Transverse colon (tissue), 4 donors: Measurements from ENCODE around the gene CLIC5. TPM values are rescaled to one million over a fixed set of nuclear protein-coding genes. Genes with fewer than 3 reads are reported as not detected.
A peak's percentile ranks its signal among the peaks of the same experiment; 100 is the strongest.

Source experiments
- DNase-seq: peaks from one replicate; pipeline ENCODE4 v3.0.0-alpha.2; 2019
- H3K27ac ChIP-seq, 4 donors: fragments of 200-600 bp; sonication (generic); 2 replicates each; pipeline ENCODE4 v1.5.1; 2016 to 2018; ENCODE audit warnings: inconsistent platforms in 4 of 4
- H3K27me3 ChIP-seq: fragments of 200-600 bp; sonication (generic); 2 replicates; pipeline ENCODE4 v1.5.1; 2017; ENCODE audit warnings: inconsistent platforms
- H3K36me3 ChIP-seq, 4 donors: fragments of 200-600 bp; sonication (generic); 2 replicates each; pipeline ENCODE4 v1.5.1; 2017 to 2019; ENCODE audit warnings: inconsistent platforms in 4 of 4
- H3K4me1 ChIP-seq, 4 donors: fragments of 200-600 bp; sonication (generic); 2 replicates each; pipeline ENCODE4 v1.5.1; 2017 to 2020; ENCODE audit warnings: inconsistent platforms in 4 of 4
- H3K4me3 ChIP-seq, 4 donors: fragments of 200-600 bp; sonication (generic); 1 replicate in 1 of 4; 2 replicates in 3 of 4; pipeline versions ENCODE4 v1.5.1 to v1.6.1; 2017 to 2019; ENCODE audit warnings: inconsistent platforms in 4 of 4
- H3K9me3 ChIP-seq, 2 donors: fragments of 200-600 bp; sonication (generic); 2 replicates each; pipeline ENCODE4 v1.5.1; 2017 to 2019; ENCODE audit warnings: inconsistent platforms in 2 of 2
- CTCF ChIP-seq, 5 experiments: fragments of 200-600 bp in 3 of 5; fragments of 450-650 bp in 2 of 5; sonication (generic) in 3 of 5; IDR thresholded peaks; 1 replicate in 2 of 5; 2 replicates in 3 of 5; pipeline ENCODE4 v1.5.1; 2016 to 2017; ENCODE audit warnings: antibody characterized with exemption in 5 of 5, inconsistent platforms in 3 of 5, mild to moderate bottlenecking in 2 of 5, moderate library complexity in 1 of 5
- EP300 ChIP-seq: sonication (generic); formaldehyde crosslinking; IDR thresholded peaks from one replicate; pipeline ENCODE4 v1.6.1; 2017; ENCODE audit warnings: antibody characterized with exemption, low read depth
- POLR2A ChIP-seq: fragments of 450-650 bp; IDR thresholded peaks from one replicate; pipeline ENCODE4 v1.6.1; 2016; ENCODE audit warnings: antibody characterized with exemption, mild to moderate bottlenecking, moderate library complexity
- POLR2AphosphoS5 ChIP-seq, 3 donors: sonication (generic); formaldehyde crosslinking; IDR thresholded peaks; one replicate each; pipeline ENCODE4 v1.6.1; 2016; ENCODE audit warnings: antibody characterized with exemption in 3 of 3
- WGBS, 2 donors: methylation state at CpG; one replicate each; pipeline ENCODE4 v1.1.5; 2018; ENCODE audit warnings: low coverage in 1 of 2; 5-methylcytosine and 5-hydroxymethylcytosine counted together
- in situ Hi-C, 4 donors: fragments of 200-750 bp; cut with MboI; loops; one replicate each; pipeline versions ENCODE4 v1.15.0 to v1.15.1; 2017; ENCODE audit warnings: low sequenced_read_pairs in 3 of 4, low pct_ligation_motif_present in 1 of 4, low pct_unique_long_range_greater_than_20kb in 1 of 4
- intact Hi-C: fragments of 100-400 bp; cut with DNase I; formaldehyde crosslinking; loops from one replicate; pipeline ENCODE4 v1.15.1; 2023; ENCODE audit warnings: low total_unique reads
- total RNA-seq, 4 donors: library from RNA; depleted of rRNA; stranded (reverse); fragments of >200 nt; gene quantifications; one replicate each; pipeline ENCODE4 v1.1.0, GENCODE V29; 2016

The CLIC5 gene
- total RNA-seq, 4 donors from 2014 or later, result 5.0 to 222 (median 149) TPM

GRCh38 chr6:45967363-45967762 is 48.3 kb downstream of the CLIC5 start:
- Histone ChIP-seq H3K27me3 (no peaks in the 10 kb centered on the region), H3K36me3 (no peaks in the 10 kb centered on the region), H3K9me3 (peaks cover 0 to 4% of the 10 kb centered on the region in 2 donors), H3K4me1 (peaks cover 0 to 49% (median 16%) of the 10 kb centered on the region in 4 donors), H3K4me3 (no peak overlapping the region), H3K27ac (no peak overlapping the region)
- intact Hi-C loops, result no loop called here
- no peak for DNase-seq
- in situ Hi-C loops, result no loop called here
- TF ChIP-seq CTCF (IDR thresholded peaks at IDR 0.05), result no peak
- no peak for TF ChIP-seq POLR2AphosphoS5 (IDR thresholded peaks at IDR 0.05)
- no peak for TF ChIP-seq EP300
- no peak for TF ChIP-seq POLR2A
- 100% methylated on average over 1 of the region's 1 CpG; no CpG with 5 or more reads in 1 of the 2 donors for WGBS, 2 donors

DNA sequence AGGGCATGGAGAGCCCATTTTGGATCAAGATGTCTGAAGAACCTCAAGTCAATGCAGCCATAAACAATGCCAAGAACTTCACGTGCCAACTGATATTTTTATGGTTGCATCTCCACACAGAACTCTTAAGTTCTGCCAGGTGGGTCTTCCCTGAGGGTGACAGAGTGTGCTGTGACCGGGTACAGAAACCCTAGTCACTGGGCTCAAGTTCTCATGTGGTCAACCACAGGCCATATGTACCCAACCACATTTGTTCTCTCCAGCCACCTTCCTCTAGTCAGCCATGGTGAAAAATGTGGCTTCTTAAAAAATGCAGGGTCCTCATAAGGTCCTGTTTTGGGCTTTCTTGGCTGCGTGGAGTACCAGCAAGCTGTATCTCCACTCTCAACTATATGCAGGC is 48.9 kb downstream of the CLIC5 start:
- peak; percentile 33 for DNase-seq
- intact Hi-C loops (no loop called here), in situ Hi-C loops (no loop called here)
- no peaks in the 10 kb centered on the region for H3K27me3 ChIP-seq
- H3K36me3 ChIP-seq, result no peaks in the 10 kb centered on the region
- H3K4me3 ChIP-seq, result no peak overlapping the region
- peaks cover 0 to 4% of the 10 kb centered on the region in 2 donors for H3K9me3 ChIP-seq
- WGBS, 2 donors, result 60 to 85% methylated on average over 1 to 3 of the region's 3 CpGs
- no peak for TF ChIP-seq CTCF (IDR thresholded peaks at IDR 0.05)
- H3K27ac ChIP-seq, result no peak overlapping the region
- peaks cover 0 to 48% (median 16%) of the 10 kb centered on the region in 4 donors for H3K4me1 ChIP-seq

DNA sequence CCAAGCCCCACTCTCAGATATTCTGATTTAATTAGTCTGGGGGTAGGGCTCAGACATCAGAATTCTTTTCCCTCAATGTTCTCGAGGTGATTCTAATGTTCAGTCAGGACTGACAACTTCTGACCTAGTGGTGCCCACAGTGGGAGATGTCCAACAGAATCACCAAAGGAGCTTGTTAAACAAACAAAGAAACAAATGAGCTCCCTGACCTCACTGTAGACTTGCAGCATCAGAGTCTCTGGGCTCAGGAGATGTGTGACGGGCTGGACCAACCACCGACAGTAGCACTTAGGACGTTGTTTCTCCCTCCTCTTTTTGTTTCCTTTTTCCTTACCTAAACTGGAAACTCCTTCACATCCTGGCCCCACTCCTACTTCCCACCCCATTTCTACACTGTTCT is 49.3 kb downstream of the CLIC5 start:
- no peak for DNase-seq
- in situ Hi-C loops (no loop called here), intact Hi-C loops (no loop called here)
- no peaks in the 10 kb centered on the region for H3K27me3 ChIP-seq
- H3K27ac ChIP-seq, result no peak overlapping the region
- peaks cover 0 to 46% (median 16%) of the 10 kb centered on the region in 4 donors for H3K4me1 ChIP-seq
- TF ChIP-seq POLR2AphosphoS5 (IDR thresholded peaks at IDR 0.05), result no peak
- H3K36me3 ChIP-seq, result no peaks in the 10 kb centered on the region
- H3K9me3 ChIP-seq, result peaks cover 0 to 4% of the 10 kb centered on the region in 2 donors
- 88 to 92% methylated on average over 3 to 4 of the region's 4 CpGs for WGBS, 2 donors
- no peak overlapping the region for H3K4me3 ChIP-seq

DNA sequence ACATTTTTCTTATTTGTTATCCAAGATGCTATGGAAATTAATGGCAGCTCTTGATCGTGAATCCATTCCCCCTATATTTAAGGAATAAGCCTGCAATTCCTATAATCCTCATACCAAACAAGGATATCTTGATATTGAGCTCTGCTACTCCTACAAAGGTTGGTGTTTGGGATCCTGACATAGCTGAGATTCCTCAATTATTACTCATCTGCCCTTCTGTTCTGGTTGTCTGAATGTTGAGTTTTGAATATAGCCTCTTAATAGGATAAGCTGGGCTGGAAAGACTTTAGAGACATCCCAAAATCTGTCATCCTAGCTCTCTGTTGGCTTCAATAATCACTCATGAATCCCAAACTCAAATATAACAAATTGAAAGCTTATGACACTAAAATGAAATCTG is 49.9 kb downstream of the CLIC5 start:
- TF ChIP-seq EP300, result no peak
- TF ChIP-seq CTCF (IDR thresholded peaks at IDR 0.05), result no peak
- no peak for TF ChIP-seq POLR2AphosphoS5 (IDR thresholded peaks at IDR 0.05)
- TF ChIP-seq POLR2A, result no peak
- Histone ChIP-seq H3K36me3 (no peaks in the 10 kb centered on the region), H3K4me1 (peaks cover 0 to 40% (median 12%) of the 10 kb centered on the region in 4 donors), H3K4me3 (no peak overlapping the region), H3K9me3 (peaks cover 0 to 4% of the 10 kb centered on the region in 2 donors), H3K27me3 (no peaks in the 10 kb centered on the region), H3K27ac (peak overlapping the region in 1 of 4 donors; percentile 43)
- WGBS, 2 donors, result 91% methylated on average over 1 of the region's 1 CpG
- intact Hi-C loops (no loop called here), in situ Hi-C loops (no loop called here)
- no peak for DNase-seq

DNA sequence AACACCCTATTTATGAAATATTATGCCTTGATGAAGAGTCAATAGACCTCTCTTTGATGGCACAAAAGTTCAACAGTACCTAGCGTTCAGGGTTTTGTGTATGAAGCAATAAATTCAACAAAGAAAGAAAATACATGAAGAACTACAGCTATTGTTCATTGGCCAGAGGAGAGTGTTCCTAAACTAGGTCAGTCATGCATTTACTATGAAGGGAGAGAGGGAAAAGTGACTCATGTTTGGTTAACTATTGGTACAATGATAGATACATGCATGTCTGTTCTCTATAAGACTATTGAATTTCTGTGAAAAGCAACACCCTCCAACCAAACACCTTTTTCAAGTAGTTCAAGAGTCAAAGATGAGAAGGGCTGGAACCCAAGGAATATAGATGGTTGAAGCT is 50.7 kb downstream of the CLIC5 start:
- in situ Hi-C loops, result no loop called here
- Histone ChIP-seq H3K27ac (peak overlapping the region in 1 of 4 donors; percentile 43), H3K9me3 (peaks cover 0 to 4% of the 10 kb centered on the region in 2 donors), H3K27me3 (no peaks in the 10 kb centered on the region), H3K4me1 (peaks cover 0 to 36% (median 8%) of the 10 kb centered on the region in 4 donors), H3K36me3 (no peaks in the 10 kb centered on the region), H3K4me3 (no peak overlapping the region)
- WGBS, 2 donors, result 47% methylated on average over 1 of the region's 1 CpG
- TF ChIP-seq EP300 (no peak), CTCF (IDR thresholded peaks at IDR 0.05) (no peak), POLR2AphosphoS5 (IDR thresholded peaks at IDR 0.05) (no peak), POLR2A (no peak)
- no peak for DNase-seq
- intact Hi-C loops, result no loop called here
